ENCODE measurements around the gene EFCAB6.

DNA sequence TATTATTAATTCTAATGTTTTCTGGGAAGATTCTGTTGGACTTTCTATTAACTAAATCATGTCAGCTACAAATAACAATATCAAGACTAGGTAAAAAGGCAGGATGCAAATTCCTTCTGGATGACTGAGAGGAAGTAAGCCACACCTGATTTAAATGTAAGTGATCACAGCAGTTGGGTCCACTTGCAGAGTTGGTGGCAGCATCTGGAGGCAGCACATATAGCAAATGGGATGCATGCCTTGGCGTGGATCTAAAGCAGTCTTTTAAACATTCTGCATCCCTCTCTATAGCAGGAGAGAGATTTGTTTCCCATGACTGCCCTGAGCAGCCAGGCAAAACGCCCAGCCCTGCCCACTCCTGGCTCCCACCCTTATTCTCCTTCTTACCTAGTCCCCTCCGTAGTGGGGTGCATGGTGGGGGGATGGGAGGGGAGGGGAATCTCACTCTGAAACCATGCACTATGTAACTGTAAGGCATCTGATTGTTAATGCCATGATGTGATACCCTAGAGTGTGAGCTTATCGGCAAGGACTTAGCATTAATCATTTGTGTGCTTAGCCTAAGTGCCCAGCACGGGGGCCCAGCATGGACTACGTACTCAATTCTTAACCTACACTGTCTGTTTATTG, 130.3 kb downstream of the EFCAB6 start:
- TF ChIP-seq POLR2A (IDR thresholded peaks at IDR 0.05): no peak
- TF ChIP-seq, protein P1, sequence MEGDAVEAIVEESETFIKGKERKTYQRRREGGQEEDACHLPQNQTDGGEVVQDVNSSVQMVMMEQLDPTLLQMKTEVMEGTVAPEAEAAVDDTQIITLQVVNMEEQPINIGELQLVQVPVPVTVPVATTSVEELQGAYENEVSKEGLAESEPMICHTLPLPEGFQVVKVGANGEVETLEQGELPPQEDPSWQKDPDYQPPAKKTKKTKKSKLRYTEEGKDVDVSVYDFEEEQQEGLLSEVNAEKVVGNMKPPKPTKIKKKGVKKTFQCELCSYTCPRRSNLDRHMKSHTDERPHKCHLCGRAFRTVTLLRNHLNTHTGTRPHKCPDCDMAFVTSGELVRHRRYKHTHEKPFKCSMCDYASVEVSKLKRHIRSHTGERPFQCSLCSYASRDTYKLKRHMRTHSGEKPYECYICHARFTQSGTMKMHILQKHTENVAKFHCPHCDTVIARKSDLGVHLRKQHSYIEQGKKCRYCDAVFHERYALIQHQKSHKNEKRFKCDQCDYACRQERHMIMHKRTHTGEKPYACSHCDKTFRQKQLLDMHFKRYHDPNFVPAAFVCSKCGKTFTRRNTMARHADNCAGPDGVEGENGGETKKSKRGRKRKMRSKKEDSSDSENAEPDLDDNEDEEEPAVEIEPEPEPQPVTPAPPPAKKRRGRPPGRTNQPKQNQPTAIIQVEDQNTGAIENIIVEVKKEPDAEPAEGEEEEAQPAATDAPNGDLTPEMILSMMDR (IDR thresholded peaks at IDR 0.05): no peak
